Measurements from ENCODE around the gene REPS2.

Gene REPS2

DNA sequence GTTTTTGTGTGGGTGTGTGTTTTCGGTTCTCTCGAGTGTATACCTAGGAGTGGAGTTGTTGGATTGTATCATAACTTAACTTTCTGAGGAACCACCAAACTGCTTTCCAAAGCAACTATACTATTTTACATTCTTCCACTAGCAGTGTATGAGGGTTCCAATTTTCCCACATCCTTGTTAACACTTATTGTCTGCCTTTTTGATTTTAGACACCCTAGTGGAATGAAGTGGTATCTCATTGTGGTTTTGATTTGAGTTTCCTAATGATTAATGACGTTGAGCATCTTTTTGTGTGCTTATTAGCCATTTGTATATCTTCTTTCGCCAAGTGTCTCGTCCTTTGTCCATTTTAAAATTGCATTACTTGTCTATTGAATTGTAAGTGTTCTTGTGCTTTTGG, 118.6 kb downstream of the REPS2 start:
- no peak for DNase-seq (ENCODE audit: low read depth, low spot score)

DNA sequence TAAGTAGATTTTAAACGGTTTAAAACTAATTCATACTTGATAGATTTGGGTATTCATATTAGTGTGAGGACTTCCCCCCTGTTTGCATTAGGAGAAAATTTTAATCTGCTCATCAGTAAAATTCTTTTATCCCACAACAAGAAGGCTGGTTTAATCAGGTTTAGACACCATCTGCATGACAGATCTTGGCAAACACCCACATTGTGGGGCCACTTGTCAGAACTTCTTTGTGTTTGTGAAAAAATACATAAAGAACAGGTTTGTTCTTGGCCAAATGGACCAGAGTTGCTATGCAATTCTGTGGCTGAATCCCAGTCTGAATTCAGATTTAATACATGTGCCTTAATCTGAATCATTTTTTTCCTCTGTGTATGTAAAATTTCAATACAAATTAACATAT, 121.1 kb downstream of the REPS2 start:
- DNase-seq (ENCODE audit: low read depth, low spot score): no peak
- no peak overlapping the region for H3K4me3 ChIP-seq (ENCODE audit: low read length)

More for the DNA sequence above, 118.6 kb downstream of the REPS2 start:
- no peak overlapping the region for H3K4me3 ChIP-seq (ENCODE audit: low read length)

DNA sequence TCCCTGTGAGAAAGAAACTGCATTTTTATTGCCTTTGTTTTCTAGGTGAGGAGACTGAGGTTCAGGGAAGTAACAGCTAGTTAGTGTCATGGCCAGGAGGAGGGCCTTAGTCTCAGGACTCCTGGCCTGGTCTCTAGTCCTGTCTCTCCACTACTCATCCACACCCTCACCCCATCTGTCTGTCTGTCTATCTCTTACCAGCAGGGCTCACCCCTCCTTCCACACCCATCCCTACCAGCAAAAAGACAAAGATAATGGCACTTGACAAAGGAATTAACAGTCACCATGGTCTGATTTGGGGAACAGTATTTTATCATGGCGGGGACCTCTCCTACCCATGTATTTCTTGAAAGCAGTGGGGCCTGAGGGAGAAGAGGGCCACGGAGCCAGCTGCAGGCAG, 125.8 kb downstream of the REPS2 start:
- no peak for DNase-seq (ENCODE audit: low read depth, low spot score)
- H3K4me3 ChIP-seq (ENCODE audit: low read length): no peak overlapping the region

DNA sequence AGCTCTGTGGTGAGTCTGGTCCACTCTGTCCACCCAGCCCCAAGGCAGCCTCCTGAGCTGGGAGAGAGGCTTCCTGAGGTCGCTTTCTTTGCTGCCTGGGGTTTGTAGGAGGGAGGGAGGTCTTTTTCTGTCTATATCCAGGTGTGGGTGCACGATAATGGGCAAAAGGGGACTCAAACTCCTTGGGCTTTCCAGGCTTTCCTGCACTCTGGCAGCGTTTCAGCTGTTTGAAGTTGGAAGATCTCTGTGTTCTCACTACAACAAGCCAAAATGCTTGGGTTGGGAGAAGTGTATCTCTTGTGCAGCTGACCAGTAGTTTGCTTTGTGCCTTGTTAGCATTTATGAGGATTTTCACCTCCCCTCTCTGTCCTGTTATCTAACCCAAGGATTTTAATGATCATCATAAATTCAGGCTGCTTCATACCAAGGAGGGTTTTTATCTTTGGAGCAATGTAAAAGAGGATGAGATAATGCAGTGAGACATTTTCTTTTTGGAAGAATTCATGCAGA, 126.3 kb downstream of the REPS2 start:
- no peak for DNase-seq (ENCODE audit: low read depth, low spot score)

DNA sequence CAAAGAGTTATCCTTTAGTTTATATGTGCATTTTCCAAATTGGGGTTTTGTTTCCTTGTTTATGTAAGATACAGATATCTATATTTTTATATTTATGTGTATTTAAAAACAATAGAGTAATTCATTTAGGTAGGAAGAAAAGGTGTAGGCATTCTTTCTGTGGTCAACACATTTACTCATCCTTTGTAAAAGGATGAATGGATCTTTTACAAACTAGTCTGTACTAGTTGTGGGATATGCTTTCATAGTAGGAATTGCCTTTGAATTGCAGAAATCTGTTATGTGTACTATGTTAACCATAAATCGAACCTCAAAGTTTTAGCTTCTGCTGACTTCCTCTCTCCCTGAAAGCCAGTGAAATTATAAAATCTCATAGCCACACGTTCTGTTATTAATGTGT, 128.5 kb downstream of the REPS2 start:
- H3K4me3 ChIP-seq (ENCODE audit: low read length): no peak overlapping the region
- no peak for DNase-seq (ENCODE audit: low read depth, low spot score)

More for the DNA sequence above, 126.3 kb downstream of the REPS2 start:
- no peak overlapping the region for H3K4me3 ChIP-seq (ENCODE audit: low read length)

DNA sequence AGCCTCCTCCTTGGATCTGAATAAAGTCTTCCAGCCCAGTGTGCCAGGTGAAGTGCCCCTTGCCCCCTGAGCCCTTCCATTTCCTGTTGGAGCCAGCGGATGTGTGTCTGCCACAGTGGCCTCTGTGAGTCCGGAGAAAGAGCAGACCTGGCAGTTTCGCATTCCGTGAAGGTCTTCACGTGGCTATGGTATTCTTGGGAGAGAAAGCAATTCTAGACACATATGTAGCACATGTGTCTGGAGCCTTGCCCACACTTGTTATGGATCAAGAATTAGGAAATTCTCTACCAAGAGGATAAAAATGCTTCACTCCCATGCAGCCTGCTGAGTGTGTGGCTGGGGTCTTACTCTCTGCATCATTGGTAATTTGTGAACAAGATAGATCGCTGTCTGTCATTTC, 130.9 kb downstream of the REPS2 start:
- H3K4me3 ChIP-seq (ENCODE audit: low read length): no peak overlapping the region
- DNase-seq (ENCODE audit: low read depth, low spot score): no peak

DNA sequence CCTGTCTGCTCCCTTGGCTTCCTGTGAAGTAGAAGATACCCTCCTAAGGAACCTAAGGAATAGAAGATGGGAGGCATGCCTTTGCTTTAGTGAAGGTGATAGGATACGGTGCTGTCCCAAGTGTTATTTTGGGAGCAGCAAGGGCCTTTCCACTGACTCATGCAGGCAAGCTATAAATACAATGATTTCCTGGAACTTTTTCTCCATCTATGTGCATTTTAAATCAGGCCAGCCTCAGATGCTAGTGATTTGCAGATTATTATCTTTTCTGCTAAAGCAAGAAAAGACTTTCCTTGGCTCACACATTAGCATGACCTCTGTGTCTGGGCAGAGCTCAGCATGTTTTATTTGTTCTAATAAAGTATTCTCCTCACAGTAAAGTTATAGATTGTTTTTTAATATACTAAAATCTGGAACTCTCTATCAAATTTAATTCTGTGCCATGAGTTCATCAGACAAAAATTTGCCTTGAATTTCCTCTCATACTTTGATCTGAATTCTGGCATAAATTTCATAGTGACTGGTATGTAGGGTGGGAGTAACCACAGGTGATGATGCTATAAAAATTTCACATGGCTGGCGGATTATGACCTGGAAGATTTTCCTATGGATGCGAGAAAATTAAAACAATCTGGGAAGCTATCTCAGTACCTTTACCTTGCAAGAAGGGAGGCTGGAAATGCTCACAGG, 131.7 kb downstream of the REPS2 start:
- H3K4me3 ChIP-seq (ENCODE audit: low read length): no peak overlapping the region
- DNase-seq (ENCODE audit: low read depth, low spot score): no peak

DNA sequence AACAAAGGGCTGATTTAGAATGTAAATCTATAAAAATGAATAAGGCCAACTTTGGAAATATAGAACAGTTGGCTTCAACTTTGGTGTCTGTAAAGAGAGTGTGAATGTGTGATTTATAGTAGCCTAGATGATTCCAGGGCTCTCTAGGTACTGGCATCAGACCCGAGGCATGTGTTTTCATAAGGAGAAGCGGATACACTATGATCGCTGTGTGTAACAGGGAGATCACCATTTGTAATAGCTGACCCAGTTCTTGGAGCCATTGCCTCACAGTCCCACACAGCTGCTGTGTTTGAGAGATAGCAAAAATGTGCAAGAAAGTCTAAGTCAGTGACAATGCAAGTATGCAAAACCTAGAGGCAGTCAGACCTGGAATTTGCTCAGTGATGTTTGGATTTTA, 135.1 kb downstream of the REPS2 start:
- DNase-seq (ENCODE audit: low read depth, low spot score): no peak
- H3K4me3 ChIP-seq (ENCODE audit: low read length): no peak overlapping the region

DNA sequence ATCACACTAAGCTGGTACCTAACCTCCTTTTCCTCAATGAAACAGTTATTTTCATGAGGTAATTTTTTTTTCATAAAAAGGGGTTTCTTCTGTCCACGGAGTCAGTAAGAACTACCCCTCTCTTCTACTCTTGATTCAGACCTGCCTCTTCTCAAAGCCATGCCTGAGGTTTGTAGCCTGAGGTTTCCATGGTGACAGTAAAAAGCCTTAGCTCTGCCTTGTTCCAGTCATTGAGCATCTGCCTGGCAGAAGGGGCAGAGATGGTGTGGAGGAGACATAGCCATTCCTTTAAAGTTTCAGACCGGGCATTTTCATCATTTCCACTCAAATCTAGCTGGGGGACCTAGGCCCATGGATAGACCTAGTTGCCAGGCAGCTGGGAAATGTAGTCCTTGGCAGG, 135.5 kb downstream of the REPS2 start:
- H3K4me3 ChIP-seq (ENCODE audit: low read length): no peak overlapping the region
- DNase-seq (ENCODE audit: low read depth, low spot score): no peak

DNA sequence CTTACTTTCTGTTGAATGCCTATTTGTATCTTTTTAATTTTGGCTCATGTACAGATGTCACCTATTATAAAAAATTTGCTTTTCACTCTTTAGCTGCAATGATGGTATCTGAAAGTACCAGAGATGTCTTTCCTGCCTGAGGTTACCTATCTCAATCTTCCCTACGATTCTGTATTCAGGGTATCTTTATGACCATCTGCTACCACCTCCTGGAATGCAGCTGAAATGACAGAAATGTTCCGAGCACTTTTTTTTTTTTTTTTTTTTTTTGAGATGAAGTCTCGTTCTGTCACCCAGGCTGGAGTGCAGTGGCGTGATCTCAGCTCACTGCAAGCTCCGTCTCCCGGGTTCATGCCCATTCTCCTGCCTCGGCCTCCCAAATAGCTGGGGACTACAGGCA, 136.4 kb downstream of the REPS2 start:
- no peak overlapping the region for H3K4me3 ChIP-seq (ENCODE audit: low read length)
- peak; percentile 4 for DNase-seq (ENCODE audit: low read depth, low spot score)

DNA sequence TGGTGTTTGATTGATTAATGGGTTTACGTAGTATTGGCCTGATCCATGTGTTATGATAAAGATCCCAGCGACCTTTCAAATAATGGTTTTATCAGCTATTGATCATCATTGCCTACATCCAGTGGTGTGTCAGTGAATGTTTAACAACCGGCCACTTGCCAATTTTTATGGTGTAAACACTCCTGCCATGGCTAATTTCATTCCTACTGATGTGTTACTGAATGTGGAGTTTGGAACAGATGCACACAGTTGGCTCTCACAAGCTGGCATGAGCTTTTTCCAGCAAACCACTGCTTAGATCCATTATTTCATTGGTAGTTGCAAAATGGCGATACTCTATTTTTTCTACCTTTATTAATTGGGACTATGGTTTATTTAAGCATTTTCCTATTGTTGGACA, 139.9 kb downstream of the REPS2 start:
- H3K4me3 ChIP-seq (ENCODE audit: low read length): no peak overlapping the region
- no peak for DNase-seq (ENCODE audit: low read depth, low spot score)

DNA sequence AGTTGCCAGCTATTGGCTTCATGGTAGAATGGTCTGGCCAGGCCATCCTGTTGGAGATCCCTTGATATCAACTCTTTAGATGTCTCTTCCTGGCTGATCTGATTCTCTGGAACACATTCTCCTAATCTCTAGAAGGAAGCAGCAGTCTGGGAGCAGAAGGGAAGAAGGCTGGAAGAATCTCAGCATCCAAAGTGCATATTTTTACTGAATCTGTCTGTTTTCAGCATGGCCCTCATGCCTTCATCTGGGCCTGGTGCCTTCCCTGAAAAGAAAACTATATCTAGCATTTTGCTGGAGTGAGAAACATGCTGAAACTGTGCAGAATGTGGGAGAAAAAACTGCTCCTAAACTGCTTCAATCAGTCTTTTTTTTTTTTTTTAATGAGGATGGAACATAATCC, 148.7 kb downstream of the REPS2 start:
- no peak for DNase-seq (ENCODE audit: low read depth, low spot score)
- H3K4me3 ChIP-seq (ENCODE audit: low read length): no peak overlapping the region

DNA sequence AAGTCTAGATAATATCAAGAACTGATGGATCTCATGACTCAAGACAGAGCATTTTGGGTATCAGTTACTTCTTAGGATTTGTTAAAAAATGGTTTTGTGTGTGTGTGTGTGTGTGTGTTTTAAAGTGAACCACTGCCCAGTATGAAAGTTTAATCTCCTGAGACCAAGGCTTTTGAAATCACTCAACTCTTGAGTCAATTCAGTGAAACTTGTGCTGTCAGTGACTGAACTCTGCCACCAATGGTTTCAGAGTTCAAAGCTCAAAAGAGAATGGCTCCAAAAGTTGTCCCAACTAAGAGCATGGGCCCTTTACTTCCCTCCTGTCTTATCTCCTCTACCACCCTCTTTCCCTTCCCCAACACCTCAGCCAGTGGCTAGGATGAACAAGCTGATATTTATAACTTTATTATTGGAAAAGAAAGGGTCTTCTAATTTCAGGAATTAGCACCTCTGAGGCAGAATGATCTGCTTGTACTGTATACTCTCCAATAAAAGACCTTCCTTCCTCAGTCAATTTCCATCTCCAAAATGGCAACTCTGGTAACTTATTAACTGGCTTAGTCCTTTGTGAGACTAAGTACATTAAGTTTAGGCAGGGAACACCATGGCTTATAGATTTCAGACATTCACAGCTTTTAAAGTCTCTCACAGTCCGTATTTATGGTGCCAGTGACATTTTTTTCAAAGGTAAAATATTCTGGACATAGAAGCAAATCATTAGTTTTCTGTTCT, 152.2 kb downstream of the REPS2 start:
- no peak for DNase-seq (ENCODE audit: low read depth, low spot score)

DNA sequence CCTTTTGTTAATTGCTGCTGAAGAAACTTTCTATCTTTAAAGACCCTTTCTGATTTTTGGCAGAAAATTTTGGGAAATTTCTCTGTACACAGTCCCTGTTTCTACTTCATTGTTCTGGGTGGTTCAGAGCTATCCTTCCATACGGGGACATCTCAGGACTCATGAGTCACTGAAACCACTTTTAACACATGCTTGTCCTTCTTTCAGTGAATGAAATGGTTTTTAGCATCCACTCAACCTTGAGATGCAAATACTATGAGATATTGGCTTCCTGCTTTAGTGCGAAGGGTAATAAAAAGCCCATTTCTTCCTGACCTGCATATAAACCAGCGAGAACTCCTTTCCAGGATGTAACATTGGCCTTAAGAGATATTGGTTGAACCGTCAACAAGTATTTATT, 158.0 kb downstream of the REPS2 start:
- no peak for DNase-seq (ENCODE audit: low read depth, low spot score)
- no peak overlapping the region for H3K4me3 ChIP-seq (ENCODE audit: low read length)

More for the DNA sequence above, 152.2 kb downstream of the REPS2 start:
- no peak overlapping the region for H3K4me3 ChIP-seq (ENCODE audit: low read length)

DNA sequence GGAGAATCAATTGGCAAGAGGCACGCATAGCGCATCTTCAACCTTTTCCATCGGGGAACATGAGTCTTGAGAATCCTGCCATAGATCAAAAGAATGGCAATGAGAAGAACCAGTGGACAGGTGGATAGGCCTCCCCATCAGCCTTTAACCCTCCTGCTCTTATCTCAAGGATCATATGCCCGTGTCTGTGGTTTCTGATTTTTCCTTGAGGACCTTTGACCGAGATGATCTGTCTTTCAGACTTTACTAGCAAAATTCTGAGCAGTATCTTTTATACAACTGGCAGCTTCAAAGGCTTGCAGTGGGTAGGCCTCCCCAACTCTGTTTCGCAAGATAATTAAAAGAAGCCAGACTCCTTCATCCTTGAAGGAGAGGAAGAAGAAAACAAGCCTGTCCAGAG, 174.4 kb downstream of the REPS2 start:
- no peak for DNase-seq (ENCODE audit: low read depth, low spot score)
- H3K4me3 ChIP-seq (ENCODE audit: low read length): no peak overlapping the region

DNA sequence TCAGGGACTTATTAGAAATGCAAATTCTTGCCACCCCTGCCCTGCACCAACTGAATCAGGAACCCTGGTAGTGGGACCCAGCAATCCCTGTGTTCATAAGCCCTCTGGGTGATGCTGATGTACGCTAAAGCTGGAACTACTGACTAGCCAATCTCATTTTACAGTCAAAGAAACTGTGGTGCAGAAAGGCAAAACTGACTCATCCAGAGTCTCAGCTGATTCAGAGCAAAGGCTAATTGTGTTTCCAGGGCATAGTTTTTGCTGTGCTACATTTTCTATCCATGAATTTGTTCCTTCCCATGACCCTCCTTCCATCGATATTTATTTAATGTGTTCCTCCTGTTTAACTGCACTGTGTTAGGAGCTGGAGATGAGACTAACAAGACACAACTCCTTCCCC, 207.5 kb downstream of the REPS2 start:
- no peak for DNase-seq (ENCODE audit: low read depth, low spot score)
- H3K4me3 ChIP-seq (ENCODE audit: low read length): no peak overlapping the region

DNA sequence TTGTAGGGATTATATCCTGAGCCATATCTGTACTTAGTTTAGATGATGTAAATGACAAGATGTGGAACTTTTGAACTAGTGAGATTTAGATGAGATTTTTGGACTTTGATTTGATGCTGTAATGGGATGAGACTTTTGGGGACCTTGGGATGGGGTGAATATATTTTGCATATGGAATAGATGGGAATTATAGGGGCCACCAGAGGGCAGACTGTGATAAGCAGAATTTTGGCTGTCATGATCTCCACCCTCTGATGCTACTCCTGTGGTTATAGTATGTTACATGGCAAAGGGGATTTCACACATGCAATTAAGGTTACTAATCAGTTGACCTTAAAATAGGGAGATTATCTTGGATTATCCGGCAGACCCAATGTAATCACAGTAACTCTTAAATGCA, 214.5 kb downstream of the REPS2 start:
- no peak overlapping the region for H3K4me3 ChIP-seq (ENCODE audit: low read length)
- no peak for DNase-seq (ENCODE audit: low read depth, low spot score)

DNA sequence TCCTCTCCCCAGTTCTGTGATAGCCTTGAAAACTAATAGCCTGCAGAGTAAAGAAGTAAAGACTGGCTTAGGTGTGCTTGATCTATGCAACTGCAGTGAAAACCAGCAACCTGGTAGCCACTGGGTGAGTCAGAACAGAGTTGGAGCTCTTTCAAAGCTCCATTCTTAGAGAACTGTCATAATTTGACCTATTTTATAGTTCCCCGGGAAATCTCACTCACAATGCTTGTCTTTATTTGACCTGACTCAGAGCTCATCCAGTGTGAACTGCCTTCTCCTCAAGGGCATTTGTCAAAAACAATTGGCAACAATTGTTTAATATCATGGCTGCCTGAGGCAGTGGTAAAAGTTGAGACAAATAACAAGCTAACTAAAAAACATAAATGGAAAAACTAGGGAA, 215.5 kb downstream of the REPS2 start:
- H3K4me3 ChIP-seq (ENCODE audit: low read length): no peak overlapping the region
- DNase-seq (ENCODE audit: low read depth, low spot score): no peak

DNA sequence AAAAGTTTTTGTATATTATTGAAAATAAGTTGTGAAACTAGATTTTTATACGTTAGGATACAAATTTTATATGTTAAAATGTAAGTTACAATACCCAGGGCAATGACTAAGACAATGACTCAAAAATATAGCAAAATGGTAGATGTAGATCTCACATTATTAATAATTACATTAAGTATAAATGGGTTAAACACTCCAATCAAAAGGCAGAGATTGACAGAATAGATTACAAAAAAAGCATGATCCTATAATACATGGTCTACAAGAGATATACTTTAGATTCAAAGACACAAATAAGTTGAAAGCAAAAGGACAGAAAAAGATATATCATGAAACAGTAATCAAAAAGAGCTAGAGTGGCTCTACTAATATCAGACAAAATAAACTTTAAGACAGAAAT, 217.6 kb downstream of the REPS2 start:
- no peak overlapping the region for H3K4me3 ChIP-seq (ENCODE audit: low read length)
- no peak for DNase-seq (ENCODE audit: low read depth, low spot score)

DNA sequence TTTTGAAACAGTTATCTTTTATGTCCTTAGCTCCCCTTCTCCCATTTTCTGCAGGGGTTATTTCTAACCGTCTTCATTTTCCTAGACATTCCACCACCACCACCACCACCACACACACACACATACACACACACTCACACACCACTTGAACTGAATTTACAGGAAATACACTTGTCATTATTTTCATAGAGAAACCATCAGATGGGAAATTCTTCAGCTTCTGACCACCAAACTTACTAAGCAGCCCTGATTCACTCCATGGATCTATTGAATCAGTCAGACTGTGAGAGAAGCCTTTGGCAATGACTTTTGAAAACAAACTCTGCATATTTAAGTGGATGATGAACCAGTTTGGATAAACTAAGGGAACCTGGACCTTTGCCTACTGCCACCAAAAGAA, 218.5 kb downstream of the REPS2 start:
- DNase-seq (ENCODE audit: low read depth, low spot score): no peak
- no peak overlapping the region for H3K4me3 ChIP-seq (ENCODE audit: low read length)

DNA sequence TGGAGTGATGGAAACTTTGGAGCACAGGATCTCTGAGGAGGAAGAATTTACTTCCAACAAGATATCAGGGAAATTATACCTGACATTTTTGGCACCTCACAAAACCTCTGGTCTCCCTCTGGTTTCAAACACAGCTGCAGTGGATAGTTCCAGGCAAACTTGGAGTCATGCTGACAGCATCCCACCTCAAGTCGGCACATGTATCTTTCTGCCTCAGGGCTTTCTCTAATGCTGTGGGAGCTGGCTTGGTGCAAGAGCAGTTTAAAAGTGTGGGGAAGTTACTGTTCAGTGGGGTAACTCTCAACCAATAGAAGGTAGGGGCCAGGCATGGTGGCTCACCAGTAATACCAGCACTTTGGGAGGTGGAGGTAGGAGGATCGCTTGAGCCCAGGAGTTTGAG, 221.5 kb downstream of the REPS2 start:
- no peak for DNase-seq (ENCODE audit: low read depth, low spot score)

More for the DNA sequence above, 221.5 kb downstream of the REPS2 start:
- H3K4me3 ChIP-seq (ENCODE audit: low read length): no peak overlapping the region
